SK-N-MC (cell line): ENCODE data around the gene CCDC167.

Source experiments
- EZH2 ChIP-seq: fragments of 200-600 bp; sonication (generic); IDR thresholded peaks from one replicate; pipeline ENCODE4 v1.6.1; 2017; ENCODE audit warnings: antibody characterized with exemption
- POLR2AphosphoS5 ChIP-seq: IDR thresholded peaks from 2 replicates; pipeline ENCODE4 v1.6.1; 2012; ENCODE audit warnings: mild to moderate bottlenecking, low read depth, low read length, borderline replicate concordance

- TF ChIP-seq POLR2AphosphoS5 (no peak), EZH2 (no peak)
Measured at GRCh38 chr6:37480951-37481534, 18.6 kb downstream of the CCDC167 start.
